A549 treated with AZD9567 at 1 μM for 4 hours (cell line): ENCODE measurements around the gene STK17A. TPM values are rescaled to one million over a fixed set of nuclear protein-coding genes. Genes with fewer than 3 reads are reported as not detected.

Experiments used
- total RNA-seq: library from RNA; stranded (reverse); fragments of 200-300 nt; extraction: Qiagen RNA extraction; gene quantifications from 5 replicates; pipeline ENCODE4 v1.2.3, GENCODE V29; 2022; ENCODE audit not compliant: insufficient read depth

The STK17A gene
- 21.8 to 28.0 TPM (median 26.5 TPM) in 5 replicates for total RNA-seq

GRCh38 chr7:43582503-43583423 is at the start of gene STK17A:
Gene STK17A, plus strand, starts transcription at chr7:43583108. Its CDS starts 136 bp downstream, at chr7:43583244.

Other genes starting within 250 kb of the STK17A start
- 84.4 to 91.4 TPM (median 89.7 TPM) in 5 replicates for gene COA1, start 146.4 kb downstream of the STK17A start, total RNA-seq
- gene BLVRA, start 175.6 kb downstream of the STK17A start, total RNA-seq, result 65.8 to 111 TPM (median 71.2 TPM) in 5 replicates